Measurements from ENCODE around the gene MEI1. TPM values are rescaled to one million over a fixed set of nuclear protein-coding genes. Genes with fewer than 3 reads are reported as not detected.
A peak's percentile ranks its signal among the peaks of the same experiment; 100 is the strongest.

Gene MEI1
- total and polyA plus RNA-seq, 9 of the 15 experiments (the other 6 are each of a cell fraction or from before 2014, with no cell fraction given), result 0.08 to 0.68 (median 0.18) TPM; not detected in 2

DNA sequence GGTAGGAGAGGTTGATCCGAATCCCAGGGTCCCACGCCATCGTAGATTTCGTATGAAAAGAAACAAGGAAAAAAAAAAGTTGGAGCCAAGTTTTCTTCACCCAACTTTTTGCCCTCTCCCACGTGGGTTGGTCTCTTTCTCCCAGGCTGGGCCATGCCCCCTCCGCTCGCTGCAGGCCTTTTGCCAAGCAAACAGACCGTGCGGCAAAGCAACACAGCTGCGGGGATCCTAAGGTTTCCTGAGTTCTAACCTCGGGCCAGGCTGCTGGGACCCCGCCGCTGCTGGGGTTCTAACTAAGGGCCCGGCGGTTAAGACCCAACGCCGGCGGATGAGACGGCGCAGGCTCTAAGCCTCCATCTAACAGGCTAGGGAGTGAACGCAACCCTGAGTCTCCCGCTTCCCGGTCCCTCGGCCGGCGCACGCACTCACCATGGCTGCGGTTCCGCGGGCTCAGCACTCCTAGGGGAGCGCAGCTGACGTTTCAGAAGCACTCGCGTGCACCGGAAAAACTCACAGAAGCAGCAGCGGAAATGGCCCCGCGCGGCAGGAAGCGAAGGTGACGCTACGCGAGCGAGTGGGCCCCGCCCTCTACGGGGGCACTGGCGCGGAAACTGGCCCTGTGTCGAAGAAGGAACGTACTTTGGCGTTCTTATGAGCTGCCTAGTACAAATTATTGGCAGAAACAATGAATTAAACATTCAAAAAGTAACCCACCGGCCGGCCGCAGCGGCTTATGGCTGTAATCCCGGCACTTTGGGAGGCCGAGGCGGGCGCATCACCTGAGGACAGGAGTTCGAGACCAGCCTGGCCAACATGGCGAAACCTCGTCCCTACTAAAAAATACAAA is 10.7 kb upstream of the MEI1 start, which contains the start of gene SNU13 (continued):
- TF ChIP-seq, protein P1, sequence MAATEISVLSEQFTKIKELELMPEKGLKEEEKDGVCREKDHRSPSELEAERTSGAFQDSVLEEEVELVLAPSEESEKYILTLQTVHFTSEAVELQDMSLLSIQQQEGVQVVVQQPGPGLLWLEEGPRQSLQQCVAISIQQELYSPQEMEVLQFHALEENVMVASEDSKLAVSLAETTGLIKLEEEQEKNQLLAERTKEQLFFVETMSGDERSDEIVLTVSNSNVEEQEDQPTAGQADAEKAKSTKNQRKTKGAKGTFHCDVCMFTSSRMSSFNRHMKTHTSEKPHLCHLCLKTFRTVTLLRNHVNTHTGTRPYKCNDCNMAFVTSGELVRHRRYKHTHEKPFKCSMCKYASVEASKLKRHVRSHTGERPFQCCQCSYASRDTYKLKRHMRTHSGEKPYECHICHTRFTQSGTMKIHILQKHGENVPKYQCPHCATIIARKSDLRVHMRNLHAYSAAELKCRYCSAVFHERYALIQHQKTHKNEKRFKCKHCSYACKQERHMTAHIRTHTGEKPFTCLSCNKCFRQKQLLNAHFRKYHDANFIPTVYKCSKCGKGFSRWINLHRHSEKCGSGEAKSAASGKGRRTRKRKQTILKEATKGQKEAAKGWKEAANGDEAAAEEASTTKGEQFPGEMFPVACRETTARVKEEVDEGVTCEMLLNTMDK (IDR thresholded peaks at IDR 0.05; ENCODE audit: borderline replicate concordance, insufficient read depth, low read depth, low read length, poor library complexity, severe bottlenecking), result no peak
- TF ChIP-seq CXXC5 (CRISPR knock-in tag; IDR thresholded peaks at IDR 0.05) (peak; percentile 84), BHLHE40 (IDR thresholded peaks at IDR 0.05; ENCODE audit: low read length) (peak; percentile 87), ZNF764 (CRISPR knock-in tag; IDR thresholded peaks at IDR 0.05; ENCODE audit: low read depth) (0 out of 2 replicates have a peak, but pooled peaks have one; percentile 42), ATF7 (IDR thresholded peaks at IDR 0.05) (peak; percentile 79), JUNB (CRISPR knock-in tag; conservative IDR thresholded peaks at IDR 0.05) (no peak), XRCC3 (IDR thresholded peaks at IDR 0.05) (no peak), MBD2 (IDR thresholded peaks at IDR 0.05; ENCODE audit: borderline replicate concordance, low read depth) (peak; percentile 58; the same call in 1 of the 2 replicates), JUND (IDR thresholded peaks at IDR 0.05; ENCODE audit: borderline replicate concordance, low read depth, low read length) (0 out of 2 replicates have a peak, but pooled peaks have one; percentile 43), JUND (tag; IDR thresholded peaks at IDR 0.05; ENCODE audit: borderline replicate concordance, low read depth, low read length) (no peak; the same call in 2 of the 3 replicates), C11orf30 (IDR thresholded peaks at IDR 0.05; ENCODE audit: low read depth) (peak; percentile 77), NCOA1 (IDR thresholded peaks at IDR 0.05; ENCODE audit: low read depth) (peak; percentile 31; the same call in 1 of the 2 replicates), SRSF1 (IDR thresholded peaks at IDR 0.05; ENCODE audit: low read depth, low read length) (no peak), FIP1L1 (IDR thresholded peaks at IDR 0.05; ENCODE audit: low read depth, low read length, poor library complexity, severe bottlenecking) (peak; percentile 44), HDAC2 (IDR thresholded peaks at IDR 0.05) (0 out of 2 replicates have a peak, but pooled peaks have one; percentile 43), ZNF143 (CRISPR knock-in tag; IDR thresholded peaks at IDR 0.05) (no peak), ZNF695 (CRISPR knock-in tag; IDR thresholded peaks at IDR 0.05) (no peak), NR2C1 (IDR thresholded peaks at IDR 0.05) (peak; percentile 81), NR2C1 (tag; IDR thresholded peaks at IDR 0.05) (peak; percentile 85), BRF1 (IDR thresholded peaks at IDR 0.05; ENCODE audit: borderline replicate concordance, extremely low read depth, insufficient read length) (no peak), ZC3H4 (CRISPR knock-in tag; IDR thresholded peaks at IDR 0.05; ENCODE audit: borderline replicate concordance) (no peak)
- TF ChIP-seq, protein P2, sequence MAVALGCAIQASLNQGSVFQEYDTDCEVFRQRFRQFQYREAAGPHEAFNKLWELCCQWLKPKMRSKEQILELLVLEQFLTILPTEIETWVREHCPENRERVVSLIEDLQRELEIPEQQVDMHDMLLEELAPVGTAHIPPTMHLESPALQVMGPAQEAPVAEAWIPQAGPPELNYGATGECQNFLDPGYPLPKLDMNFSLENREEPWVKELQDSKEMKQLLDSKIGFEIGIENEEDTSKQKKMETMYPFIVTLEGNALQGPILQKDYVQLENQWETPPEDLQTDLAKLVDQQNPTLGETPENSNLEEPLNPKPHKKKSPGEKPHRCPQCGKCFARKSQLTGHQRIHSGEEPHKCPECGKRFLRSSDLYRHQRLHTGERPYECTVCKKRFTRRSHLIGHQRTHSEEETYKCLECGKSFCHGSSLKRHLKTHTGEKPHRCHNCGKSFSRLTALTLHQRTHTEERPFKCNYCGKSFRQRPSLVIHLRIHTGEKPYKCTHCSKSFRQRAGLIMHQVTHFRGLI (CRISPR knock-in tag; IDR thresholded peaks at IDR 0.05), result no peak
- TF ChIP-seq, protein P3, sequence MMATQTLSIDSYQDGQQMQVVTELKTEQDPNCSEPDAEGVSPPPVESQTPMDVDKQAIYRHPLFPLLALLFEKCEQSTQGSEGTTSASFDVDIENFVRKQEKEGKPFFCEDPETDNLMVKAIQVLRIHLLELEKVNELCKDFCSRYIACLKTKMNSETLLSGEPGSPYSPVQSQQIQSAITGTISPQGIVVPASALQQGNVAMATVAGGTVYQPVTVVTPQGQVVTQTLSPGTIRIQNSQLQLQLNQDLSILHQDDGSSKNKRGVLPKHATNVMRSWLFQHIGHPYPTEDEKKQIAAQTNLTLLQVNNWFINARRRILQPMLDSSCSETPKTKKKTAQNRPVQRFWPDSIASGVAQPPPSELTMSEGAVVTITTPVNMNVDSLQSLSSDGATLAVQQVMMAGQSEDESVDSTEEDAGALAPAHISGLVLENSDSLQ (IDR thresholded peaks at IDR 0.05), result 0 out of 2 replicates have a peak, but pooled peaks have one; percentile 27
- TF ChIP-seq, protein P4, sequence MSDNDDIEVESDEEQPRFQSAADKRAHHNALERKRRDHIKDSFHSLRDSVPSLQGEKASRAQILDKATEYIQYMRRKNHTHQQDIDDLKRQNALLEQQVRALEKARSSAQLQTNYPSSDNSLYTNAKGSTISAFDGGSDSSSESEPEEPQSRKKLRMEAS (CRISPR knock-in tag; IDR thresholded peaks at IDR 0.05), result peak; percentile 71

All from K562 (cell line).